ENCODE results near the gene LHCGR. TPM values are rescaled to one million over a fixed set of nuclear protein-coding genes. Genes with fewer than 3 reads are reported as not detected.

Gene LHCGR
- total RNA-seq, 1 experiment from 2014 or later = not detected

DNA sequence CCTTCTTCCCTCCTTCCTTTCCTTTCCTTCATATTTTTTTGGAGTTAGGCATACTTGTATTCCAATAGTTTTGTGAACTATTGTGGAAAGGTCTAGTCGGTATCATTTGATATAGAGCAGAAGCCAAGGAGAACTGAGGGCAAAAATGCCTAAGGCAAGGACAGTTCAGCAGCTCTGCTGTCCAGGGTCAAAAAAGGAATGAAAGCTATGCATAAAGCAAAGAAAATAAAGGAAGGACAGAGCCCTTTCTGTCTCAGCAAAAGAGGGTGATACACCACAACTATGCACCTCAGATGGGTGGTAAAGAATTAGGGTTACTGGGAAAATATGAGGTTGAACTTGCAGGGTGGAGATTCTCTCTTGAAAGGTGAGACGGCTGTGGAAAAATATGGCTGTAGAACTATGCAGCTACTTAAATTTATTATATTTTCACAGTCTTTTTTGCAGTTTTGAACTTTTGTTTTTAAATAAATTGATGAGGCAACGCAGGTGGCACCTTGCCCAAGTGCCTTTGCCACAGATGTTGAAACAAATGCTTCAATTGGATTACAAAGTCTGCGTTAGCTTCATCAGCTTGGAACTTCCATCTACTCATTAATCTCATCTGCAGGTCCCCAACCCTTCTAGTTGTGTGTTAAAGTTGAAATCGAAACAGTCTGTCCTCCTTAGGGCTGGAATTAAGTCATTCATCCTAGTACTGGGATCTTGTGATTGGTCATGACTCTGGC, 20.8 kb downstream of the LHCGR start:
- BruUV-seq (replicated peaks) = no TSS peak
- H3K27ac ChIP-seq (ENCODE audit: low read length) = no peak overlapping the region

GRCh38 chr2:48733067-48733503, 22.4 kb downstream of the LHCGR start:
- Histone ChIP-seq H3K36me3 (ENCODE audit: control insufficient read depth, insufficient read depth, low read length) (no peaks in the 10 kb centered on the region), H3K27ac (ENCODE audit: low read length) (no peak overlapping the region), H3K4me1 (ENCODE audit: control insufficient read depth, insufficient read depth, low read length) (no peaks in the 10 kb centered on the region), H3K27me3 (ENCODE audit: control insufficient read depth, insufficient read depth, low read length) (0 out of 2 replicates have a peak, but pooled peaks cover 4% of the 10 kb centered on the region), H3K9me3 (ENCODE audit: control insufficient read depth, insufficient read depth, low read depth, low read length) (no peaks in the 10 kb centered on the region), H3K4me3 (ENCODE audit: low read depth in 2 of 2, low read length in 2 of 2) (no peak overlapping the region)
- POLR2A ChIA-PET = no interaction called here
- CTCF ChIA-PET = no interaction called here
- ATAC-seq = no peak
- BruUV-seq (replicated peaks) = no TSS peak
- no peak for TF ChIP-seq POLR2AphosphoS5 (IDR thresholded peaks at IDR 0.05; ENCODE audit: low read depth, low read length)
- no peak for TF ChIP-seq CTCF (IDR thresholded peaks at IDR 0.05)
- TF ChIP-seq SIN3A (IDR thresholded peaks at IDR 0.05; ENCODE audit: borderline replicate concordance, insufficient read depth, low read depth, low read length) = no peak
- TF ChIP-seq, protein P1, sequence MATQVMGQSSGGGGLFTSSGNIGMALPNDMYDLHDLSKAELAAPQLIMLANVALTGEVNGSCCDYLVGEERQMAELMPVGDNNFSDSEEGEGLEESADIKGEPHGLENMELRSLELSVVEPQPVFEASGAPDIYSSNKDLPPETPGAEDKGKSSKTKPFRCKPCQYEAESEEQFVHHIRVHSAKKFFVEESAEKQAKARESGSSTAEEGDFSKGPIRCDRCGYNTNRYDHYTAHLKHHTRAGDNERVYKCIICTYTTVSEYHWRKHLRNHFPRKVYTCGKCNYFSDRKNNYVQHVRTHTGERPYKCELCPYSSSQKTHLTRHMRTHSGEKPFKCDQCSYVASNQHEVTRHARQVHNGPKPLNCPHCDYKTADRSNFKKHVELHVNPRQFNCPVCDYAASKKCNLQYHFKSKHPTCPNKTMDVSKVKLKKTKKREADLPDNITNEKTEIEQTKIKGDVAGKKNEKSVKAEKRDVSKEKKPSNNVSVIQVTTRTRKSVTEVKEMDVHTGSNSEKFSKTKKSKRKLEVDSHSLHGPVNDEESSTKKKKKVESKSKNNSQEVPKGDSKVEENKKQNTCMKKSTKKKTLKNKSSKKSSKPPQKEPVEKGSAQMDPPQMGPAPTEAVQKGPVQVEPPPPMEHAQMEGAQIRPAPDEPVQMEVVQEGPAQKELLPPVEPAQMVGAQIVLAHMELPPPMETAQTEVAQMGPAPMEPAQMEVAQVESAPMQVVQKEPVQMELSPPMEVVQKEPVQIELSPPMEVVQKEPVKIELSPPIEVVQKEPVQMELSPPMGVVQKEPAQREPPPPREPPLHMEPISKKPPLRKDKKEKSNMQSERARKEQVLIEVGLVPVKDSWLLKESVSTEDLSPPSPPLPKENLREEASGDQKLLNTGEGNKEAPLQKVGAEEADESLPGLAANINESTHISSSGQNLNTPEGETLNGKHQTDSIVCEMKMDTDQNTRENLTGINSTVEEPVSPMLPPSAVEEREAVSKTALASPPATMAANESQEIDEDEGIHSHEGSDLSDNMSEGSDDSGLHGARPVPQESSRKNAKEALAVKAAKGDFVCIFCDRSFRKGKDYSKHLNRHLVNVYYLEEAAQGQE (IDR thresholded peaks at IDR 0.05; ENCODE audit: insufficient read depth in 1 of 2, low read depth in 2 of 2, low read length in 1 of 2) = no peak
- intact Hi-C loops (cut with micrococcal nuclease; ENCODE audit: unreplicated experiment) (no loop called here), in situ Hi-C loops (cut with HindIII; ENCODE audit: low pct_unique_long_range_greater_than_20kb, low sequenced_read_pairs) (no loop called here)
- no peak for DNase-seq (ENCODE audit: low read depth, low spot score)

More for the DNA sequence above, 20.8 kb downstream of the LHCGR start:
- intact Hi-C loops (cut with micrococcal nuclease; ENCODE audit: unreplicated experiment) (no loop called here), in situ Hi-C loops (cut with HindIII; ENCODE audit: low pct_unique_long_range_greater_than_20kb, low sequenced_read_pairs) (no loop called here)
- Histone ChIP-seq H3K4me3 (ENCODE audit: low read depth in 2 of 2, low read length in 2 of 2) (no peak overlapping the region), H3K36me3 (ENCODE audit: control insufficient read depth, insufficient read depth, low read length) (no peaks in the 10 kb centered on the region), H3K4me1 (ENCODE audit: control insufficient read depth, insufficient read depth, low read length) (no peaks in the 10 kb centered on the region), H3K9me3 (ENCODE audit: control insufficient read depth, insufficient read depth, low read depth, low read length) (no peaks in the 10 kb centered on the region), H3K27me3 (ENCODE audit: control insufficient read depth, insufficient read depth, low read length) (0 out of 2 replicates have a peak, but pooled peaks cover 4% of the 10 kb centered on the region)
- TF ChIP-seq, protein P1 (IDR thresholded peaks at IDR 0.05; ENCODE audit: insufficient read depth in 1 of 2, low read depth in 2 of 2, low read length in 1 of 2) = no peak
- TF ChIP-seq TCF7L2 (IDR thresholded peaks at IDR 0.05; ENCODE audit: low read depth, low read length) = no peak
- no peak for TF ChIP-seq CTCF (IDR thresholded peaks at IDR 0.05)
- TF ChIP-seq SIN3A (IDR thresholded peaks at IDR 0.05; ENCODE audit: borderline replicate concordance, insufficient read depth, low read depth, low read length) = no peak
- TF ChIP-seq POLR2AphosphoS5 (IDR thresholded peaks at IDR 0.05; ENCODE audit: low read depth, low read length) = no peak
- CTCF ChIA-PET = no interaction called here
- ATAC-seq (no peak), DNase-seq (ENCODE audit: low read depth, low spot score) (no peak)
- POLR2A ChIA-PET = no interaction called here
